Brain microvascular endothelial cell (primary cell): ENCODE measurements around the gene LRRK1.

ENCODE experiments used
- DNase-seq: peaks from one replicate; pipeline ENCODE4 v3.0.0-alpha.2; 2020
- H3K27ac ChIP-seq: fragments of 250-450 bp; sonication (Bioruptor Pico); 2 replicates; pipeline ENCODE4 v1.5.1; 2020; ENCODE audit warnings: mild to moderate bottlenecking, moderate library complexity
- H3K27me3 ChIP-seq: fragments of 250-450 bp; sonication (Bioruptor Pico); replicated peaks from 2 replicates; pipeline ENCODE4 v1.5.1; 2020; ENCODE audit warnings: mild to moderate bottlenecking
- H3K36me3 ChIP-seq: fragments of 250-450 bp; sonication (Bioruptor Pico); replicated peaks from 2 replicates; pipeline ENCODE4 v1.5.1; 2020; ENCODE audit warnings: mild to moderate bottlenecking
- H3K4me3 ChIP-seq: 2 replicates; pipeline ENCODE4 v1.5.1; 2011; ENCODE audit warnings: low read depth, mild to moderate bottlenecking, control low read depth, low read length, moderate library complexity
- in situ Hi-C: cut with HindIII; loops from 2 replicates; pipeline ENCODE4 v1.10.0; 2017; ENCODE audit warnings: low sequenced_read_pairs, low pct_ligation_motif_present
- TF ChIP-seq, protein P1 (sequence below): IDR thresholded peaks from 2 replicates; pipeline ENCODE4 v1.5.1; 2011; ENCODE audit warnings: low read depth, mild to moderate bottlenecking, moderate library complexity, low read length, control low read depth, inconsistent platforms; ENCODE audit errors: missing control alignments

LRRK1 gene

DNA sequence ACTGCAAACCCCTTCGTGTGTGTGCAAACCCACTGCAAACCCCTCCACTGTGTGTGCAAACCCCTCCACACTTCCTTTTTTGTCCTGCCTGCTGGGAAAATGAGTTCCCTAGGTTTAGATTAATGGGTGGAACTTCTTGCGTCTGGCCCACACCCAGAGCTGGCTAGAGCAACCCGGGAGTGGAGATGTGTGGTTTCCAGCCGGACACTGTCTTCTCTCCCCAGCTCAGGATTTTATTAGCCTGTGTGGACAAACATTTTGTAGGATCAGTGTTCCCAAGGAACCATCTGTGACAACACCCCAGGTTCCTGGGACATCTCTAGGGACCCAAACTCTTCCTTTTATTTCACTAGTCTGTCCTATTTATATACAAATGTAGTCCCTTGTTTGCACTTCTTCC is 9.6 kb upstream of the LRRK1 start:
- TF ChIP-seq, protein P1, sequence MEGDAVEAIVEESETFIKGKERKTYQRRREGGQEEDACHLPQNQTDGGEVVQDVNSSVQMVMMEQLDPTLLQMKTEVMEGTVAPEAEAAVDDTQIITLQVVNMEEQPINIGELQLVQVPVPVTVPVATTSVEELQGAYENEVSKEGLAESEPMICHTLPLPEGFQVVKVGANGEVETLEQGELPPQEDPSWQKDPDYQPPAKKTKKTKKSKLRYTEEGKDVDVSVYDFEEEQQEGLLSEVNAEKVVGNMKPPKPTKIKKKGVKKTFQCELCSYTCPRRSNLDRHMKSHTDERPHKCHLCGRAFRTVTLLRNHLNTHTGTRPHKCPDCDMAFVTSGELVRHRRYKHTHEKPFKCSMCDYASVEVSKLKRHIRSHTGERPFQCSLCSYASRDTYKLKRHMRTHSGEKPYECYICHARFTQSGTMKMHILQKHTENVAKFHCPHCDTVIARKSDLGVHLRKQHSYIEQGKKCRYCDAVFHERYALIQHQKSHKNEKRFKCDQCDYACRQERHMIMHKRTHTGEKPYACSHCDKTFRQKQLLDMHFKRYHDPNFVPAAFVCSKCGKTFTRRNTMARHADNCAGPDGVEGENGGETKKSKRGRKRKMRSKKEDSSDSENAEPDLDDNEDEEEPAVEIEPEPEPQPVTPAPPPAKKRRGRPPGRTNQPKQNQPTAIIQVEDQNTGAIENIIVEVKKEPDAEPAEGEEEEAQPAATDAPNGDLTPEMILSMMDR, result no peak
- Histone ChIP-seq H3K36me3 (no peaks in the 10 kb centered on the region), H3K27me3 (no peaks in the 10 kb centered on the region), H3K27ac (no peak overlapping the region), H3K4me3 (no peak overlapping the region)
- in situ Hi-C loops, result no loop called here
- no peak for DNase-seq

DNA sequence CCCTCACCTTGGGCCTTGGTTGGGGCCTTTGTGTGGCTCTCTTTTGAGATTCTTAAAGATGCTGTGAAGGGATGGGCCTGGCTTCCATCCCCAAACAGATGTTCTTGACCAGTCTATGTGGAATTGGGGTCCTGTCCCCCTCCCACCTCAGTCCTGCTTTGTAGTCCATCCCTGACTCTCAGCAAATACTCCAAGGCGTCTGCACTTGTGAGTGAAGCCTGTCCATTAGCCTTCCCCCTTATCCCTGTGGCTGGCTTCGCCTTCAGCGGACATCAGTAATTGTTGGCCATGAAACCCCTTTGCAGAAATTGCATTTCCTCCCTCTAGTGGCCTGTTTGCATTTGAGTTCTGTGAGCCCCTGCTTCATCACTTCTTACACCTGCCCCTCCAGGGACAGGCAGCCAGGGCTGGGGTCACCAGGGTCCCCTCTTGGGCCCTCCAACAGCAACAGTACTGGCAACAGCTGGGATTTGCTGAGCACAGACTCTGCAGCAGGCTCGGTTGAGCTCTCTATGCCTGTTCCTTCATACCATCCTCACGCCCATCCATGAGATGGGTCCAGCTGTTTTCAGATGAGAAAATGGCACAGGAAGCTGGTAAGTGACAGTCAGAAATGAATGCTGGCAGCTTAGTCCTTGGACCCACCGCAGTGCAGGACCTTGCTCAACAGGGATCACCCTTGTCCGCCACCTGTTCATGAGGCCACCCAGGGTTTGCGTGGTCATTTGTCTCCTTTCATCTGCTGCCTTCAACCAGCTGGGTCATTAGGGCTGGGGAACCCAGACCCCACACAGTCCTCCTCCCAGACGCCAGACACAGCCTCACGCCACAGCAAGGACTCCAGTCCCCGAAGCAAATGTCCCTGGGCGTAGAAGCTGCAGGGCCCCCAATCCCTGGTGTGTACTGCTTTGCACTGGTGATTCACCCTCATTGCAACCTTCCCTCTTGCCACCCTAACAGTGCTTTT is 8.9 kb upstream of the LRRK1 start:
- in situ Hi-C loops, result no loop called here
- H3K27ac ChIP-seq, result no peak overlapping the region
- DNase-seq, result no peak
- no peaks in the 10 kb centered on the region for H3K27me3 ChIP-seq
- TF ChIP-seq, protein P1, result peak; percentile 56
- H3K36me3 ChIP-seq, result no peaks in the 10 kb centered on the region
- no peak overlapping the region for H3K4me3 ChIP-seq

DNA sequence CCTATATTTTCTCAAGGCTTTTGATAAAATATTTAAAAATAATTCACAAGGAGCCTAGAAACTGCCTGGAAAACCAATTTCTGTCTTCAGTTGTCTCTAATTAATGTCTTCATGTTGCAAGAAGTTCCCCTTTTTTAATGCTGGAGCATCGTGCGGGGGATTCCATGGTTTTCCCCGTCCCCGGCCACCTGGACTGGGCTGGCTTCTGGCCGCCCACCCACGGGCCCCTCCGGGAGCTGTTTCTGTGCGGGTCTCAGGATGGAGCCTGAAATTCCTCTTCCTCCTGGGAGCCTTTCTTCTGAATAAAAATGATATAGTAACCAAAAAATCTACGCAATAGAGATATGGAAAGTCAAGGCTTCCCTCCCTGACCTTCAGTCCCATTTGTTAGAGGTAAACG is 8.1 kb upstream of the LRRK1 start:
- DNase-seq, result no peak
- no peak overlapping the region for H3K27ac ChIP-seq
- TF ChIP-seq, protein P1, result no peak
- in situ Hi-C loops, result no loop called here
- no peak overlapping the region for H3K4me3 ChIP-seq
- H3K36me3 ChIP-seq, result no peaks in the 10 kb centered on the region
- no peaks in the 10 kb centered on the region for H3K27me3 ChIP-seq

DNA sequence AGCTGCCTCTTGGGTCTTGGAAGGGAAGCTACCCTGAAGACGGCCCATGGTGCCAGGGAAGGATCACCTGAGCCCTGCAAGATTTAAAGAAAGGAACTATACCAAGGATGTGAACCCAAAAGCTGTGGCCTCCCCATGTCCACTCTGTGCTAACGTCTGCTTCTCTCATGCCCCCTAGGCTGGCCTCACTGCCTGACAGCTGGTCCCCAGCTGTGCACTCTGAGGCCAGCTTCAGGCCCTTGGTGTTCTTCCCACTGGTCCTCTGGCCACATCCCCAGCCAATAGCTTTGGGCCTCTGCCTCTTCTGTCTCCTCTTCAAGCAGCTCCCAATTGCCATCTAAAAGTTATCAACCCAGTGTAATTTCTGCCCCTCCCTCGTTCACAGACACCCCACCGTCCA is 5.2 kb upstream of the LRRK1 start:
- H3K27ac ChIP-seq, result no peak overlapping the region
- no peak for DNase-seq
- in situ Hi-C loops, result no loop called here
- H3K4me3 ChIP-seq, result no peak overlapping the region
- H3K36me3 ChIP-seq, result no peaks in the 10 kb centered on the region
- TF ChIP-seq, protein P1, result no peak
- no peaks in the 10 kb centered on the region for H3K27me3 ChIP-seq

DNA sequence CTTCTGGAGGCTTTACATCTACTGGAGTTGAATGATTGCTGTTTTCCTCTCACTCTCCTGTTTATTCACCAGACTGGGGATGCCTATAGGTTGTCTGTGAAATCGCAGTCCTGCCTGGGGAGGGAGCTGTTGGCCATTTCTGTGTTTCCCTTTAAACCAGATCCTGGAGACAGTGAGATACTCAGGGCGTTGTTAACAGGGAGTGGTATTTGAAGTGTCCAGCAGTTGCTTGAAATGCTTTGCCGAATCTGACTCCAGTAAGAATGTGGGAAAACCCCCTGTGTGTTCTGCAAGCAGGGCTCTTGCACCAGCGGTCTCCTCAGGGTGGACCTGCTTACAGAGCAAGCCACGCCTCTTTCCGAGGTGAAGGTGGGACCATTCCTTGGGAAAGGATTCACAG is 4.3 kb upstream of the LRRK1 start:
- no peaks in the 10 kb centered on the region for H3K27me3 ChIP-seq
- H3K4me3 ChIP-seq, result no peak overlapping the region
- H3K36me3 ChIP-seq, result no peaks in the 10 kb centered on the region
- TF ChIP-seq, protein P1, result peak; percentile 42
- no peak for DNase-seq
- H3K27ac ChIP-seq, result no peak overlapping the region
- in situ Hi-C loops, result no loop called here
